GM12801 (cell line): ENCODE results near the gene SAMD4B.

Source experiments
- CTCF ChIP-seq: IDR thresholded peaks from one replicate; pipeline ENCODE4 v1.5.1; 2011; ENCODE audit warnings: control low read depth; ENCODE audit not compliant: insufficient read length; ENCODE audit errors: extremely low read depth

Gene SAMD4B

GRCh38 chr19:39333507-39333906 lies 8.7 kb upstream of the SAMD4B start:
- TF ChIP-seq CTCF: no peak

DNA sequence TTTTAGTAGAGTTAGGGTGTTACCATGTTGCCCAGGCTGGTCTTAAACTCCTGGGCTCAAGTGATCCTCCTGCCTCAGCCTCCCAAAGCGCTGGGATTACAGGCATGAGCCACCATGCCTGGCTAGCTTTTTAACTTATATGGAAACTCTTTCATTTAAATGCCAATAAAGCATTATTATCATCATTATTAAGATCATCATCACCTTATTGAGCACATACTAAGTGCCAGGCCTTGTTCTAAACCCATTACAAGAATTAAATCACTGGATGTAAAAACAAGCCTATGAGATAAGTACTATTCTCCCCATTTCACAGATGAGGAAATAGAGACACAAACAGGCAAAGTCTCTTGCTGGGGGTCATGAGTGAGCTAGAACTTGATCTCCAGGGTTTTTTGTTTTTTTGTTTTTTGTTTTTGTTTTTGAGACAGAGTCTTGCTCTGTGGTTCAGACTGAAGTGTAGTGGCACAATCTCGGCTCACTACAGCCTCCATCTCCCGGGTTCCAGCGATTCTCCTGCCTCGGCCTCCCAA lies 7.7 kb upstream of the SAMD4B start:
- no peak for TF ChIP-seq CTCF

DNA sequence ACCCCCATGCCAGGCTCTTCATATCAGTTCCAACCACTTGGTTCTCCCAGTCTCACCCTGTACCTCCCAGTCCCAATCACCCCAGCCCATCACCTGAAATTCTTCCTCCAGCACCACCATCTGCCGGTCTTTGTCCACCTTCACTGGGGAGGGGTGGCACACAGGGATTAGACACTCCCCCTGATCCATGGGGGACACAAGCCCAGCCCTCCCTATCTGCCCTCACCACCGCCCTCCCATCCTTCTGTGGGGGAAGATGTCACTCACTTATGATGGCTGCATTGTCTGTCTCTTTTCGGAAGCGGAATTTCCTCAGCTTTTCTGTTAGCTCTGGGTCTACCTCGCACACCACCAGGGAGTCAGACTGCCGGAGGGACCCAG lies 7.1 kb upstream of the SAMD4B start:
- no peak for TF ChIP-seq CTCF

DNA sequence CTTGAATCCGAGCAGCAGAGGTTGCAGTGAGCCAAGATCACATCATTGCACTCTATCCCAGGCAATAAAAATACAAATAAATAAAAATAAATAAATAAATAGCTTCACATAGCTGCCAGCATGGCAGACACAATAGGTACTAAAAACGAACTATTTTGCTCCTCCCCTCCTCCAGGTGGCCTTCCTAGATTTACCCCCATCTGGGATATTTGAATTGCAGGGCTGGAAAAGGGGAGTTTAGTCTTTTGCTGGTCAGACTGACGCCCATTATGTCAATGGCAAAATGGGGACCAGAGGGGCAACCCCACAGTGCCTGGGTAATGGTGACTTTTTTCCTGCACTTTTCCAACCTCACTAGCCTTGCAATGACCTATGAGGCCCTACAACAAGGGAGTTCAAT lies 5.7 kb upstream of the SAMD4B start:
- TF ChIP-seq CTCF: no peak

GRCh38 chr19:39339674-39340073 lies 2.5 kb upstream of the SAMD4B start:
- no peak for TF ChIP-seq CTCF

DNA sequence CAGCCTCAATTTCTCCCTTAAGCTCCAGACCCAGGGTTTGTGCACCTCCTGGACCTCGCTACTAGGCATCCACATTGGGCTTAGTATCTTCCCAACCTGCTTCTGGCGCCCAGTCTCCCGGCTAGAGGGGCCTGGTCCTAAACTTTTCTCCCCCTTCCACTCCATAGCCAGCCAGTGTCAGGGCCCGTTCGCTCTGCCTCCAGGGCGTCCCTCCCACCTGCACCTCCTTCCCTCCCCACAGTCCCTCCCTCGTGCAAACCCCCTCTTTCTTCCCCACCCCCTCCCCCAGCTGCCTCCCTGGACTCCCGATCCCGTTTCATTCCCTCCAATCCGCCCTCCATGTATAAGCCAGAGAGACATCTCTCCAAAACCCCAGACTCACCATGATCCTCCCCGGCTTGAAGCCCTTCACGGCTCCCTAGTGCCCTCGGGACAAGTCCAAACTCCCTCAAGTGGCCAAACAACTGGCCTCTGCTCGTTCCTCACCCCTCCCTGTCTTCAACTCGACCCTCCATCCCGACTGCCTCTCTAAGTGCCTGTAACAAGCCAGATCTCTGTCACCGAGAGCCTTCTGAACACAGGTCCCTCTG lies 997 bp upstream of the SAMD4B start:
- no peak for TF ChIP-seq CTCF

DNA sequence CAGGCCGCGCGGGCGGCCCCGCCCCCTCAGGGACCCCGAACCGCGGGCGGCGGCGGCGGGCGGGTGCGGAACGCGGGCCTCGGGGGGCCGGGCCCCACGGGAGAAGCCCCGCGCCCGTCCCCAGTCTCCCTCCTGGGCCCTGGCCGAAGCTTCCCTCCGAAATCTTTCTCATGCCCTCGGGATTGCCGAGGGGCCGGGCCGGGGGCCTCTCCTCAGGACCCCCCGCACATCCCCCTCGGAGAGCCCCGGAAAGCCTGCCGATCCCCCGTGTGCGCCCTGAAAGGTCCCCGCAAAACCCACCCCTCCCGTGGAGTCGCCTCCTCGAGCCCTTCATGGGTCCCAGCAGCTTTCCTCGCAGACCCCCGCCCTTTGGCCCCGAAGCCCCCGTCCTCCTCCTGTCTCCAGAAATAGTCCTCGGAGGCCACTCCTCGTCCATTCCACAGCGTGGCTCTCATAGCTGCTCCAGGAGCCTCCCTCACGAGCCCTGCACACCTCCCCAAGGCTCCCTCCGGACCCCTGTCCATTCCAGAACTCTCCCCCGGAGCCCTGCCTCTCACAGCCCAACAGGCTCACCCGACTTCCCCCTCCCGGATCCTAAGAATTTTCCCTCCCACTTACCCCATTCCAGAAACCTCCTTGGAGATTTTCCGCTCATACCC lies 555 bp downstream of the SAMD4B start:
- TF ChIP-seq CTCF: no peak
